Neutrophil (primary cell): Measurements from ENCODE around the gene PDCD1.
"Not testable (repeated sequence)": the region's sequence is repeated elsewhere in the genome, so short reads cannot be mapped to it uniquely, and the experiment has no call there.

Source experiments
- H3K27ac ChIP-seq: fragments of 200-600 bp; sonication (generic); 2 replicates; pipeline ENCODE4 v1.5.1; 2016; ENCODE audit warnings: mild to moderate bottlenecking, moderate library complexity
- H3K27me3 ChIP-seq: fragments of 200-600 bp; sonication (generic); 2 replicates; pipeline ENCODE4 v1.6.0; 2016; ENCODE audit warnings: mild to moderate bottlenecking
- H3K36me3 ChIP-seq: fragments of 200-600 bp; sonication (generic); 2 replicates; pipeline ENCODE4 v1.5.1; 2017
- H3K4me1 ChIP-seq, 2 experiments: fragments of 200-600 bp in 1 of 2; sonication (generic) in 1 of 2; 1 replicate in 1 of 2; 2 replicates in 1 of 2; pipeline versions ENCODE4 v1.5.1 to v1.6.1; 2013 to 2016; ENCODE audit warnings: low read depth in 1 of 2, low read length in 1 of 2, mild to moderate bottlenecking in 1 of 2, moderate library complexity in 1 of 2; ENCODE audit not compliant: control insufficient read depth in 1 of 2, insufficient read depth in 1 of 2
- H3K4me3 ChIP-seq, 2 experiments: fragments of 200-600 bp in 1 of 2; sonication (generic) in 1 of 2; 1 replicate in 1 of 2; 2 replicates in 1 of 2; pipeline ENCODE4 v1.5.1; 2013 to 2016; ENCODE audit warnings: low read depth in 1 of 2, low read length in 1 of 2, mild to moderate bottlenecking in 1 of 2, moderate library complexity in 1 of 2
- H3K9me3 ChIP-seq: fragments of 200-600 bp; sonication (generic); 2 replicates; pipeline ENCODE4 v1.5.1; 2016
- TF ChIP-seq, protein P1 (sequence below): fragments of 200-600 bp; sonication (generic); IDR thresholded peaks from 2 replicates; pipeline ENCODE4 v1.5.1; 2016; ENCODE audit warnings: antibody characterized with exemption

Gene PDCD1

DNA sequence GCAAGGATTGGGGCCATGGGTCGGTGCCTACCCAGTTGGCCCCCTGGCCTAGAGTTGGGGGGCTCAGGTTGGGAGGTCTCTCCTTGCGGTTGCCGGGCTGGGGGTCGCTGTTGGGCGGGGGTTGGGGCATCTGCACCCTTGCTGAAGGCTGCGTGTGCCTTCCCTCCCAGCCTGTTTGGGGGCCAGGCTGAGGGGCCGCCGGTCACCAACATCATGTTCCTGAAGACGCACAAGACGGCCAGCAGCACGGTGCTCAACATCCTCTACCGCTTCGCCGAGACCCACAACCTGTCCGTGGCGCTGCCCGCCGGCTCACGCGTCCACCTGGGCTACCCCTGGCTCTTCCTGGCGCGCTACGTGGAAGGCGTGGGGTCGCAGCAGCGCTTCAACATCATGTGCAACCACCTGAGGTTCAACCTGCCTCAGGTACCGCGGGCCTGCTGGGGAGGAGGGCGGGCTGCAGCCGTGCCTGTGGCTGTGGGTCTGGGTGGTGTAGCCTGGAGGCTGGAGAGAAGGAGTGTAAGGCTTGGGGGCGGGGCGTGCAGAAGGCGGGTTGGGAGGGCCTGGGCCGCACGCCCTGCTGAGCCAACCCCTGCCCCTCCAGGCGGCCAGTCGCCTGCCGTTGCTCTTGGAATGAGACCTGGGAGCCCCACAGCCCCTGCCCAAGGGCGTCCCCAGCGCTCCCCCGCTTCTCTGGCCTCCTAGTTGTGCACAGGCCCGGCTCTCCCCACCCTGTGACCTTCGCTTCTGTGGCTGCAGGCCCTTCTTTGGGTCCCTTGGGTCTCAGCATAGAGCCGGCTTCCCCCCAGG is 56.9 kb downstream of the PDCD1 start:
- Histone ChIP-seq H3K4me3 (no peak overlapping the region), H3K4me1 (peaks cover 0 to 3% of the 10 kb centered on the region in 2 experiments), H3K27ac (no peak overlapping the region), H3K27me3 (peaks cover 38% of the 10 kb centered on the region), H3K36me3 (no peaks in the 10 kb centered on the region), H3K9me3 (no peaks in the 10 kb centered on the region)
- TF ChIP-seq, protein P1, sequence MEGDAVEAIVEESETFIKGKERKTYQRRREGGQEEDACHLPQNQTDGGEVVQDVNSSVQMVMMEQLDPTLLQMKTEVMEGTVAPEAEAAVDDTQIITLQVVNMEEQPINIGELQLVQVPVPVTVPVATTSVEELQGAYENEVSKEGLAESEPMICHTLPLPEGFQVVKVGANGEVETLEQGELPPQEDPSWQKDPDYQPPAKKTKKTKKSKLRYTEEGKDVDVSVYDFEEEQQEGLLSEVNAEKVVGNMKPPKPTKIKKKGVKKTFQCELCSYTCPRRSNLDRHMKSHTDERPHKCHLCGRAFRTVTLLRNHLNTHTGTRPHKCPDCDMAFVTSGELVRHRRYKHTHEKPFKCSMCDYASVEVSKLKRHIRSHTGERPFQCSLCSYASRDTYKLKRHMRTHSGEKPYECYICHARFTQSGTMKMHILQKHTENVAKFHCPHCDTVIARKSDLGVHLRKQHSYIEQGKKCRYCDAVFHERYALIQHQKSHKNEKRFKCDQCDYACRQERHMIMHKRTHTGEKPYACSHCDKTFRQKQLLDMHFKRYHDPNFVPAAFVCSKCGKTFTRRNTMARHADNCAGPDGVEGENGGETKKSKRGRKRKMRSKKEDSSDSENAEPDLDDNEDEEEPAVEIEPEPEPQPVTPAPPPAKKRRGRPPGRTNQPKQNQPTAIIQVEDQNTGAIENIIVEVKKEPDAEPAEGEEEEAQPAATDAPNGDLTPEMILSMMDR: no peak

DNA sequence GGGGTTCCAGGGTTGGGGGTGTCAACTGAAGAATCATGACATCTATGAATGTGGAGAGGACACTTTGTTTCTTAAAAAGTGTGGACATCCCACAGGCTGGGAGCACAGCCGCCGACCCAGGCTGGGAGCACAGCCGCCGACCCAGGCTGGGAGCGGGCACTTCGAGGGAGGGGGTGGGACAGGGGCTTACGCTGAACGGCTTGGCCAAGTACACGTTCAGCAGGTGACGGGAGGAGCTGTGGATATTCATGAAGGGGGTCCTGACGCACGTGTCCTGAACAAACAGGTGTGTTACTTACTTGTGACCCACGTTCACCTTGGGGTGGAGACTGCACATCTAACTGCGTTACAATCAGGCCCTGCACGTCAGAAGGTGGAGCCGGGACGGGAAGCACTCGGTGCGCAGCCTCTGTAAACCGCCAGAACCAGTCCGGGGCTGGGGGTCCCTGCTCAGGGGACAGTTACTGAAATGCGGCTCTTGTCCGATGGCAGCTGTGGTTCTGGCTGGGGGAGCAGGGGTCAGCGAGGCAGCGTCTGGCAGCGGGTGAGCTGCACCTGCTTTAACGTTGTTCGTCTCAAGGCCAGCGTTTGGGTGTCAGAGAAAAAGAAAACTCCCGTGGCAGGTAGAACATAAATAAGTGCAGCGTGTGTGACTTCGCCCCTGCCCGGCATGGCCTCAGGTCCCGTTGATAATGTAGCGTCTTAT is 58.3 kb downstream of the PDCD1 start:
- H3K27me3 ChIP-seq: peaks cover 38% of the 10 kb centered on the region
- H3K27ac ChIP-seq, H3K4me1 ChIP-seq, H3K9me3 ChIP-seq, H3K4me3 ChIP-seq, H3K36me3 ChIP-seq: not testable (repeated sequence)
